Esophagus (tissue), 2 donors: ENCODE measurements around the gene BAG5. TPM values are rescaled to one million over a fixed set of nuclear protein-coding genes. Genes with fewer than 3 reads are reported as not detected.
"Not testable (repeated sequence)": the region's sequence is repeated elsewhere in the genome, so short reads cannot be mapped to it uniquely, and the experiment has no call there.

Source experiments
- H3K27ac ChIP-seq, 2 donors: one replicate each; pipeline ENCODE4 v1.5.1; 2013; ENCODE audit warnings: low read depth in 2 of 2, mild to moderate bottlenecking in 2 of 2, inconsistent platforms in 1 of 2, low read length in 1 of 2, moderate library complexity in 1 of 2
- H3K27me3 ChIP-seq, 2 donors: one replicate each; pipeline ENCODE4 v1.6.1; 2013; ENCODE audit warnings: low read length in 2 of 2, control low read depth in 1 of 2, mild to moderate bottlenecking in 1 of 2; ENCODE audit not compliant: insufficient read depth in 2 of 2, control insufficient read depth in 1 of 2
- H3K36me3 ChIP-seq, 2 donors: one replicate each; pipeline ENCODE4 v1.6.1; 2013; ENCODE audit warnings: low read length in 1 of 2; ENCODE audit not compliant: control insufficient read depth in 2 of 2, insufficient read depth in 2 of 2
- H3K4me1 ChIP-seq, 2 donors: one replicate each; pipeline ENCODE4 v1.6.1; 2013; ENCODE audit warnings: low read length in 1 of 2; ENCODE audit not compliant: control insufficient read depth in 2 of 2, insufficient read depth in 2 of 2
- H3K4me3 ChIP-seq, 2 donors: one replicate each; pipeline ENCODE4 v1.5.1; 2013; ENCODE audit warnings: low read length in 2 of 2, mild to moderate bottlenecking in 2 of 2, low read depth in 1 of 2, moderate library complexity in 1 of 2
- H3K9me3 ChIP-seq, 2 donors: one replicate each; pipeline ENCODE4 v1.6.1; 2013; ENCODE audit warnings: mild to moderate bottlenecking in 2 of 2, low read depth in 1 of 2, low read length in 1 of 2, moderate library complexity in 1 of 2; ENCODE audit not compliant: control insufficient read depth in 2 of 2, insufficient read depth in 1 of 2
- WGBS, 2 donors: extraction: QIAGEN DNeasy Blood & Tissue Kit; methylation state at CpG; one replicate each; pipeline ENCODE4 v1.1.7; 2013; 5-methylcytosine and 5-hydroxymethylcytosine counted together
- polyA plus RNA-seq, 2 donors: library from polyadenylated mRNA; stranded (reverse); fragments of 200-250 nt; gene quantifications; one replicate each; pipeline ENCODE4 v1.2.3, GENCODE V29; 2013
- donor health status: healthy with polysubstance abuse.
- donor health status: Bipolar disorder and iron deficiency.

BAG5 gene
- polyA plus RNA-seq, 2 donors: 7.1 to 12.7 TPM

DNA sequence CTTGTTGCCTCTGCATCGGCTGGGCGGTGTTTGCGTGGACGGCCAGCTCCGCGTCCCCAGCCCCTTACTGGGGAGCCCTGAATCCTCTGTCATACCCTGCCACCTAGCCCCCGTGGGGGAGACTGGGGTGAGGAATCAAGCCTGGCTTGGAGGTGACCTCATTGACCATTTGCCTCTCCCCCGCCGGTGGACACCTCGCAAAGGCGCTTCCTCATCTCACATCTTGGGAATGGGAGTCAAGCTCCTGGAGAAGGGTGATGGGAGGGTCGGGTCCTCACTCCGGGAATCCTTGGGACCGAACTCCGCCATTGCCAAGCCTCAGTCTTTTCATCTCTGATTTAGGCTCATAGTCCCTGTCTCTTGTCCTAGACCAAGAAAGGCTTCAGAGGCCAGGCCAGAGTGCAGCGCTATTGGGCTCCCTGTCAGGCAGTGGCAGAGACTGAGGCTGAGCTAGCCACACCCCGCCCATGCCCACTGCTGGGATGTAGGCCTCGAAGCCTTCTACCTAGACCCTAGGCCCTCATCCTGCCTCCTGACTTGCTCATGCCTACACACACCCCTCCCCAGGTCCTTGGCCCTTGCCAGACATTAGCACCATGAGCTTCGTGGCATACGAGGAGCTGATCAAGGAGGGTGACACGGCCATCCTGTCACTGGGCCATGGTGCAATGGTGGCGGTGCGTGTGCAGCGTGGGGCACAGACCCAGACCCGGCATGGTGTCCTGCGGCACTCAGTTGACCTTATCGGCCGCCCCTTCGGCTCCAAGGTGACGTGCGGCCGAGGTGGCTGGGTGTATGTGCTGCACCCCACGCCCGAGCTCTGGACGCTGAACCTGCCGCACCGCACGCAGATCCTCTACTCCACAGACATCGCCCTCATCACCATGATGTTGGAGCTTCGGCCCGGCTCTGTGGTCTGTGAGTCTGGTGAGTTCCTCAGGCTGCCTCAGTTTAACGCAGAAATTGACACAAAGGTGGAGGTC is 32.8 kb downstream of the BAG5 start:
- H3K4me1 ChIP-seq: peaks cover 20 to 22% of the 10 kb centered on the region in 2 donors
- 47 to 48% methylated on average over 42 of the region's 42 CpGs for WGBS, 2 donors

GRCh38 chr14:103528587-103529382 is 33.7 kb downstream of the BAG5 start, which contains the start of gene TRMT61A:
Gene TRMT61A, plus strand, starts transcription at chr14:103529196. Its CDS starts 783 bp downstream, at chr14:103529979.
- Histone ChIP-seq H3K27me3 (no peaks in the 10 kb centered on the region), H3K4me1 (peaks cover 20 to 22% of the 10 kb centered on the region in 2 donors)

More for the DNA sequence above, 32.8 kb downstream of the BAG5 start:
- H3K27ac ChIP-seq: peak overlapping the region; percentile 25 to 65
- H3K27me3 ChIP-seq: no peaks in the 10 kb centered on the region
- H3K4me3 ChIP-seq: peak overlapping the region; percentile 66 to 73
- peaks cover 0 to 27% of the 10 kb centered on the region in 2 donors for H3K36me3 ChIP-seq
- H3K9me3 ChIP-seq: no peaks in the 10 kb centered on the region

GRCh38 chr14:103528146-103528586 is 34.3 kb downstream of the BAG5 start:
- 40 to 43% methylated on average over 10 of the region's 10 CpGs for WGBS, 2 donors
- Histone ChIP-seq H3K36me3 (peaks cover 0 to 15% of the 10 kb centered on the region in 2 donors), H3K27ac (peak overlapping the region; percentile 84 to 87), H3K4me1 (peaks cover 21 to 23% of the 10 kb centered on the region in 2 donors), H3K9me3 (no peaks in the 10 kb centered on the region), H3K4me3 (peak overlapping the region; percentile 66 to 73), H3K27me3 (no peaks in the 10 kb centered on the region)

More at GRCh38 chr14:103528587-103529382, 33.7 kb downstream of the BAG5 start, which contains the start of gene TRMT61A:
- Histone ChIP-seq H3K9me3 (no peaks in the 10 kb centered on the region), H3K4me3 (peak within 1 kb of the TSS; percentile 66 to 73), H3K27ac (peak within 1 kb of the TSS; percentile 84 to 87), H3K36me3 (peaks cover 0 to 19% of the 10 kb centered on the region in 2 donors)
- 2% methylated on average over 50 to 69 of the region's 70 CpGs for WGBS, 2 donors

DNA sequence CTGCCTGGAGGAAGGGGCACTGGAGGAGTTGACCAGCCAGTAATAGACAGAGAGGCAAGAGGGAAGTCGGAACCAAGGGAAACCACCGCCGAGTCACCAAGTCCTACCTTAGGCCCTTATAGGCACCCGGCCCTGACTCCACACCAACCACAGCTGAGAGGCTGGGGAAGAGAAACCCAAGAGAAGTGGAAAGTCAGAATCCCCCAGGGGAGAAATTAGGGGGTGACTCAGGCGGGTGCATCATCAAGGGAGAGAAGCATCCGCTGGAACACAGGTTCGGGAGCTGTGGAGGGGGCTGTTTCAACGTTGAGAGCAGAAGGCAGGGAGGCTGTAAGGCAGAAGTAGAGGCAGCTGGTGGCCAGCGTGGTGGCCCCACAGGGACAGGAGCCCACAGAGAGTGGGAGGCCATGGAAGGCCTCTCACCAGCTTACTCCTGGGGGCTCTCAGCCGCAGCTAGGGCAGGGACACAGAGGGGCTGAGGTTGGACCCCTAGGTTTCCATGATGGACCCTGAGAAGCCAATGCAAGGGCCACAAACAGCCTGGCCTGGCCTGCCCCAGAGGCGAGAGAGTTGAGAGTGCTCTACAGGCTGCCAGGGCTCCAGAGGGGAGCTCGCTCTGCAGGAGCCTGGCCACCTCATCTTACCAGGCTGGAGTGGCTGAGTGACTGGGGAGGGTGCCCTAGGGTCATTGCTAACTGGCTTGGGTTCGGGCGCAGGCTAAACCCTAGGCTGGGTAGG is 34.9 kb downstream of the BAG5 start:
- Histone ChIP-seq H3K4me3 (no peak overlapping the region), H3K27ac (peak overlapping the region; percentile 84 to 87), H3K4me1 (peaks cover 25 to 28% of the 10 kb centered on the region in 2 donors)

GRCh38 chr14:103526914-103527248 is 35.6 kb downstream of the BAG5 start:
- Histone ChIP-seq H3K36me3 (peaks cover 0 to 4% of the 10 kb centered on the region in 2 donors), H3K4me3 (no peak overlapping the region), H3K27ac (peak overlapping the region in 1 of 2 donors; percentile 27), H3K9me3 (no peaks in the 10 kb centered on the region), H3K4me1 (peaks cover 25 to 30% of the 10 kb centered on the region in 2 donors), H3K27me3 (no peaks in the 10 kb centered on the region)
- 88 to 100% methylated on average over 1 of the region's 1 CpG for WGBS, 2 donors

More for the DNA sequence above, 34.9 kb downstream of the BAG5 start:
- Histone ChIP-seq H3K9me3 (no peaks in the 10 kb centered on the region), H3K36me3 (peaks cover 0 to 10% of the 10 kb centered on the region in 2 donors), H3K27me3 (no peaks in the 10 kb centered on the region)
- WGBS, 2 donors: 75 to 77% methylated on average over 14 of the region's 14 CpGs

GRCh38 chr14:103526247-103526913 is 36.1 kb downstream of the BAG5 start:
- peak overlapping the region in 1 of 2 donors; percentile 27 for H3K27ac ChIP-seq
- H3K36me3 ChIP-seq: no peaks in the 10 kb centered on the region
- H3K27me3 ChIP-seq: no peaks in the 10 kb centered on the region
- no peaks in the 10 kb centered on the region for H3K9me3 ChIP-seq
- 69 to 74% methylated on average over 8 of the region's 8 CpGs for WGBS, 2 donors
- H3K4me1 ChIP-seq: peaks cover 25 to 29% of the 10 kb centered on the region in 2 donors
- no peak overlapping the region for H3K4me3 ChIP-seq

GRCh38 chr14:103525430-103526246 is 36.8 kb downstream of the BAG5 start:
- not testable (repeated sequence) for H3K27ac ChIP-seq, H3K27me3 ChIP-seq, H3K36me3 ChIP-seq, H3K9me3 ChIP-seq, H3K4me3 ChIP-seq
- H3K4me1 ChIP-seq: peaks cover 22 to 27% of the 10 kb centered on the region in 2 donors
- 66 to 70% methylated on average over 17 of the region's 17 CpGs for WGBS, 2 donors
